WERI-Rb-1 (cell line): ENCODE data around the gene ICA1L.
"Not testable (repeated sequence)": the region's sequence is repeated elsewhere in the genome, so short reads cannot be mapped to it uniquely, and the experiment has no call there.

Source experiments
- DNase-seq: peaks from one replicate; pipeline ENCODE4 v3.0.0-alpha.2; 2020
- H3K27ac ChIP-seq: fragments of 250-450 bp; sonication (Bioruptor Pico); 2 replicates; pipeline ENCODE4 v1.5.1; 2020; ENCODE audit warnings: mild to moderate bottlenecking, moderate library complexity
- H3K27me3 ChIP-seq: fragments of 250-450 bp; sonication (Bioruptor Pico); 2 replicates; pipeline ENCODE4 v1.5.1; 2021; ENCODE audit warnings: mild to moderate bottlenecking, low read depth, moderate library complexity; ENCODE audit not compliant: insufficient read depth, severe bottlenecking
- H3K36me3 ChIP-seq: fragments of 250-450 bp; sonication (Bioruptor Pico); 2 replicates; pipeline ENCODE4 v1.5.1; 2020; ENCODE audit warnings: mild to moderate bottlenecking, moderate library complexity
- H3K4me3 ChIP-seq: 2 replicates; pipeline ENCODE4 v1.5.1; 2011; ENCODE audit warnings: low read depth, mild to moderate bottlenecking, control low read depth, low read length
- H3K9me3 ChIP-seq: fragments of 250-450 bp; sonication (Bioruptor Pico); 2 replicates; pipeline ENCODE4 v1.5.1; 2021; ENCODE audit warnings: mild to moderate bottlenecking, moderate library complexity; ENCODE audit not compliant: severe bottlenecking
- CTCF ChIP-seq: IDR thresholded peaks from 2 replicates; pipeline ENCODE4 v1.5.1; 2011; ENCODE audit warnings: low read depth, mild to moderate bottlenecking, control low read depth, inconsistent platforms, low read length

ICA1L gene

DNA sequence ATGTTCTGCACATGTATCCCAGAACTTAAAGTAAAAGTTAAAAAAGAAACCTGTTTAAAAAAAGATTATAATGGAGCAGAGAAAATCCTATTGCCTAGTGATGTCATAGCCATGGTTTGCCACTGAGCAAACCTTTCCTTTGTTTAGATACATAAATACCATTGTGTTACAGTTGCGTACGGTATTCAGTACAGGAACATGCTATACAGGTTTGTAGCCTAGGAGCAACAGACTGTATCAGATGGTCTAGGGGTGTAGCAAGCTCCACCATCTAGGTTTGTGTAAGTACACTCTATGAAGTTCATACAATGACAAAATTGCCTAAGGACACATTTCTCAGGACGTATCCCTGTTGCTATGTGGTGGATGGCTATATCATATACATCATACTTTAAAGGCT lies 13.0 kb downstream of the ICA1L start:
- Histone ChIP-seq H3K27me3 (no peaks in the 10 kb centered on the region), H3K36me3 (no peaks in the 10 kb centered on the region), H3K9me3 (no peaks in the 10 kb centered on the region), H3K27ac (no peak overlapping the region), H3K4me3 (no peak overlapping the region)
- TF ChIP-seq CTCF, result no peak
- no peak for DNase-seq

DNA sequence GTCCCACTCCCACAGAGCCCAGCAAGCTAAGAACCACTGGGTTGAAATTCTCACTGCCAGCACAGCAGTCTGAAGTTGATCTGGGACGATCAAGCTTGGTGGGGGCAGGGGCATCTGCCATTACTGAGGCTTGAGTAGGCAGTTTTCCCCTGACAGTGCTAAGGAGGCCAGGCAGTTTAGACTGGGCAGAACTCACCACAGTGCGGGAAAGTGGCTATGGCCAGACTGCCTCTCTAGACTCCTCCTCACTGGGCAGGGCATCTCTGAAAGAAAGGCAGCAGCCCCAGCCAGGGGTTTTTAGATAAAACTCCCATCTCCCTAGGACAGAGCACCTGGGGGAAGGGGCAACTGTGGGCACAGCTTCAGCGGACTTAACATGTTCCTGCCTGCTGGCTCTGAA lies 22.2 kb downstream of the ICA1L start:
- not testable (repeated sequence) for H3K27ac ChIP-seq, DNase-seq, H3K9me3 ChIP-seq, H3K36me3 ChIP-seq, H3K27me3 ChIP-seq, H3K4me3 ChIP-seq

GRCh38 chr2:202848813-202849212 lies 22.8 kb downstream of the ICA1L start:
- DNase-seq, result no peak

GRCh38 chr2:202847693-202848524 lies 23.7 kb downstream of the ICA1L start:
- no peak overlapping the region for H3K4me3 ChIP-seq
- no peaks in the 10 kb centered on the region for H3K27me3 ChIP-seq
- no peaks in the 10 kb centered on the region for H3K36me3 ChIP-seq
- peaks cover 3% of the 10 kb centered on the region for H3K9me3 ChIP-seq
- no peak overlapping the region for H3K27ac ChIP-seq
- no peak for TF ChIP-seq CTCF
- no peak for DNase-seq

More at GRCh38 chr2:202848813-202849212, 22.8 kb downstream of the ICA1L start:
- no peak for TF ChIP-seq CTCF
- Histone ChIP-seq H3K27me3 (no peaks in the 10 kb centered on the region), H3K4me3 (no peak overlapping the region), H3K27ac (no peak overlapping the region), H3K9me3 (no peaks in the 10 kb centered on the region), H3K36me3 (no peaks in the 10 kb centered on the region)

DNA sequence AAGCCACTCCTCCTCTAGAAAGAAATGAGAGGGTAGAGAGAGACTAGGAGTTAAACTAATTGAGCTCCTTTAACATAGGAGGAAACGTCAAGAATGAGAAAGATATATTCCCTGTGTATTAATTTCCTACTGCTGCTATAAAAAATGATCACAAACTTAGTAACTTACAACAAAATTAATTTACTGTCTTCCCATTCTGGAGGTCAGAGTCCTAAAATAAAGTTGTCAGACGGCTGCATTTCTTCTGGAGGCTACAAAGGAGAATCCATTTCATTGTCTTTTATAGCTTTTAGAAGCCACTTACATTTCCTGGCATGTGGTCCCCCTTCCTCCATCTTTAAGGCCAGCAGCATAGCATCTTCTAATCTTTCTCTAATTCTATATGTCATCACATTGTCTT lies 26.9 kb downstream of the ICA1L start:
- no peak overlapping the region for H3K27ac ChIP-seq
- peaks cover 8% of the 10 kb centered on the region for H3K9me3 ChIP-seq
- DNase-seq, result no peak
- no peaks in the 10 kb centered on the region for H3K36me3 ChIP-seq
- no peaks in the 10 kb centered on the region for H3K27me3 ChIP-seq
- TF ChIP-seq CTCF, result no peak
- H3K4me3 ChIP-seq, result no peak overlapping the region

DNA sequence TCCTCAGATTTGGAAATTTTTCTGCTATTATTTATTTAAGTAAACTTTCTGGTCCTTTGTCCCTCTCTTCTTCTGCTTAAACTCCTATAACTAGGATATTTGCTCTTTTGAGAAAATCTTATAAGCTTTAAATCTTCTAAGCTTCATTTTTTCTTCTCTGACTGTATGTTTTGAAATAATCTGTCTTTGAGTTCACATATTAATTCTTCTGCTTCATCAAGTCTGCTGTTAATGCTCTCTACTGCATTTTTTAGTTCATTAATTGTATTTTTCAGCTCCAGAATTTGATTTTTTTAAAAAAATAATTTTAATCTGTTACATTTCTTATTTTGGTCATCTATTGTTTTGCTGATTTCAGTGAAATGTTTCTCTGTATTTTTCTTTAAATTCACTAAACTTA lies 28.9 kb downstream of the ICA1L start:
- Histone ChIP-seq H3K27me3 (no peaks in the 10 kb centered on the region), H3K27ac (no peak overlapping the region), H3K9me3 (peaks cover 8% of the 10 kb centered on the region), H3K36me3 (no peaks in the 10 kb centered on the region), H3K4me3 (no peak overlapping the region)
- no peak for DNase-seq
- TF ChIP-seq CTCF, result no peak
